ENCODE data around the gene CD6.

Gene CD6

DNA sequence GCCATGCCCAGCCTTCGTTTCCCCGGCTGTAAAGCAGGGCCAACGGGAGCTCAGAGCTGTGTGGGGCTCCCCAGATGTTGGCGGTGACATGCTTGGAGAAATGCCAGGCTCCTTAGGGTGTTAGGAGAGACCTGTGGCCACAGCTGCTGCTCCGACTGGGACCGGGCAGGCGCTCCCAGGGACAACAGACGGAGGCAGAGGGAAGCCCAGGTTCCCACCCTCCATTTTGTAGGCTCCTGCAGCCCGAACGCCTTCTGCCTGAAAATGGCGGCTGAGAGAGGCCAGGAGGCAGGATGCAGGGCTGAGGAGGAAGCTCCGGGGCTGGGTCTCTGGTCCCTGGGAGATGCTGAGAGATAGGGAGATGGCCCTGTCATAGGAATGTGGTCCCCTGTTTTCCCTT is 10.0 kb downstream of the CD6 start:
- H3K27me3 ChIP-seq (ENCODE audit: control insufficient read depth in 2 of 2, insufficient read depth in 2 of 2, low read length in 2 of 2), result no peaks in the 10 kb centered on the region
- H3K27ac ChIP-seq (ENCODE audit: low read depth in 2 of 2, low read length in 2 of 2), result no peak overlapping the region
- no peak overlapping the region for H3K9ac ChIP-seq (ENCODE audit: low read depth in 1 of 2, low read length in 2 of 2)
- no peaks in the 10 kb centered on the region for H3K9me3 ChIP-seq (ENCODE audit: control insufficient read depth in 2 of 2, low read length in 2 of 2)
- no peak overlapping the region for H3K4me3 ChIP-seq (ENCODE audit: low read length in 2 of 2)
- H3K4me1 ChIP-seq (ENCODE audit: control insufficient read depth in 2 of 2, insufficient read depth in 2 of 2, low read length in 2 of 2), result peaks cover 4 to 6% of the 10 kb centered on the region in 2 donors
- no peaks in the 10 kb centered on the region for H3K36me3 ChIP-seq (ENCODE audit: control insufficient read depth in 2 of 2, insufficient read depth in 2 of 2, low read length in 2 of 2)

- Histone ChIP-seq H3K27ac (ENCODE audit: low read depth in 2 of 2, low read length in 2 of 2) (no peak overlapping the region), H3K9ac (ENCODE audit: low read depth in 1 of 2, low read length in 2 of 2) (no peak overlapping the region), H3K4me3 (ENCODE audit: low read length in 2 of 2) (no peak overlapping the region), H3K27me3 (ENCODE audit: control insufficient read depth in 2 of 2, insufficient read depth in 2 of 2, low read length in 2 of 2) (no peaks in the 10 kb centered on the region), H3K4me1 (ENCODE audit: control insufficient read depth in 2 of 2, insufficient read depth in 2 of 2, low read length in 2 of 2) (peaks cover 4 to 6% of the 10 kb centered on the region in 2 donors), H3K9me3 (ENCODE audit: control insufficient read depth in 2 of 2, low read length in 2 of 2) (no peaks in the 10 kb centered on the region), H3K36me3 (ENCODE audit: control insufficient read depth in 2 of 2, insufficient read depth in 2 of 2, low read length in 2 of 2) (no peaks in the 10 kb centered on the region)
Measured at GRCh38 chr11:60982184-60982583, 10.7 kb downstream of the CD6 start.

DNA sequence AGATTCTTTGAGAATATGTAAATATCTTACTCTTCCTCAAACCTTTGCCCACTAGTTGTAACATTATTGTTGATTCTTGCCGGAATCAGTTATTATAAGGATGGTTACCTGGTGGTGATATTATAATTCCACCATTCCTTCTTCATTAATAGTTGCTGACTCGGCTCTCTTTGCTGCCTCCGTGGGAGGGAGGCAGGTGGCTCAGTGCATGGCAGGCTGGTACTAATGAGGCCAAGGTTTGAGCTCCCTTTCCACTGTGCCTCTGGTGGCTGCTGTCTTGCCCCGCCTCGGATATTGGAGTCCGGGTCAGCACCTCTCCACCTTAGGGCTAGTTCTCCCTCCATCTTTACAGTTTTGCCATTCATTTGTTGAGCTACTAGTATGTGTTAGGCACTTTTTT is 12.7 kb downstream of the CD6 start:
- Histone ChIP-seq H3K27me3 (ENCODE audit: control insufficient read depth in 2 of 2, insufficient read depth in 2 of 2, low read length in 2 of 2) (no peaks in the 10 kb centered on the region), H3K36me3 (ENCODE audit: control insufficient read depth in 2 of 2, insufficient read depth in 2 of 2, low read length in 2 of 2) (no peaks in the 10 kb centered on the region), H3K9ac (ENCODE audit: low read depth in 1 of 2, low read length in 2 of 2) (no peak overlapping the region), H3K4me1 (ENCODE audit: control insufficient read depth in 2 of 2, insufficient read depth in 2 of 2, low read length in 2 of 2) (peaks cover under 1 to 4% of the 10 kb centered on the region in 2 donors), H3K9me3 (ENCODE audit: control insufficient read depth in 2 of 2, low read length in 2 of 2) (no peaks in the 10 kb centered on the region), H3K4me3 (ENCODE audit: low read length in 2 of 2) (no peak overlapping the region), H3K27ac (ENCODE audit: low read depth in 2 of 2, low read length in 2 of 2) (no peak overlapping the region)

DNA sequence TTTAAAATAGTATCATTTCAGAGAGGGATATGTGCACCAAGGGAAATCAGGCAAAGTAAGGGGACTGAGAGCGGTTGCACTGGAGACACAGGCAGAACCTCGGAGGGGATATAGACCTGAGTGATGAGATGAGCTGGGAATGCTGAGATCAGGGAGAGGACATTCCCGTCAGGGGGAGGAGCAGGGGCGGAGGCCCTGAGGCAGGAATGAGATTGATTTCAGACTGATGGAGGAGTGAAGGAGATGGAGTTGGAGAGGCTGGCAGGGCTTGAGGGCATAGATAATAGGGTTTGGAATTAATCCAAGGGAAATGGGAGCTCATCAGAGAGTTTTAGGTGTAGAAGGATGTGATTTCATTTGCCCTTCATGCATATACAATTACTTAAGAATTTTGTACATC is 13.2 kb downstream of the CD6 start:
- H3K27ac ChIP-seq (ENCODE audit: low read depth in 2 of 2, low read length in 2 of 2), result no peak overlapping the region
- H3K9ac ChIP-seq (ENCODE audit: low read depth in 1 of 2, low read length in 2 of 2), result no peak overlapping the region
- H3K4me1 ChIP-seq (ENCODE audit: control insufficient read depth in 2 of 2, insufficient read depth in 2 of 2, low read length in 2 of 2), result peaks cover 0 to 3% of the 10 kb centered on the region in 2 donors

GRCh38 chr11:60985501-60985900 is 14.0 kb downstream of the CD6 start:
- H3K27ac ChIP-seq (ENCODE audit: low read depth in 2 of 2, low read length in 2 of 2), result peak overlapping the region in 1 of 2 donors; percentile 52
- no peak overlapping the region for H3K4me3 ChIP-seq (ENCODE audit: low read length in 2 of 2)
- H3K9me3 ChIP-seq (ENCODE audit: control insufficient read depth in 2 of 2, low read length in 2 of 2), result no peaks in the 10 kb centered on the region
- H3K27me3 ChIP-seq (ENCODE audit: control insufficient read depth in 2 of 2, insufficient read depth in 2 of 2, low read length in 2 of 2), result no peaks in the 10 kb centered on the region
- H3K36me3 ChIP-seq (ENCODE audit: control insufficient read depth in 2 of 2, insufficient read depth in 2 of 2, low read length in 2 of 2), result no peaks in the 10 kb centered on the region
- H3K9ac ChIP-seq (ENCODE audit: low read depth in 1 of 2, low read length in 2 of 2), result no peak overlapping the region
- H3K4me1 ChIP-seq (ENCODE audit: control insufficient read depth in 2 of 2, insufficient read depth in 2 of 2, low read length in 2 of 2), result no peaks in the 10 kb centered on the region

More for the DNA sequence above, 13.2 kb downstream of the CD6 start:
- Histone ChIP-seq H3K36me3 (ENCODE audit: control insufficient read depth in 2 of 2, insufficient read depth in 2 of 2, low read length in 2 of 2) (no peaks in the 10 kb centered on the region), H3K27me3 (ENCODE audit: control insufficient read depth in 2 of 2, insufficient read depth in 2 of 2, low read length in 2 of 2) (no peaks in the 10 kb centered on the region), H3K9me3 (ENCODE audit: control insufficient read depth in 2 of 2, low read length in 2 of 2) (no peaks in the 10 kb centered on the region), H3K4me3 (ENCODE audit: low read length in 2 of 2) (no peak overlapping the region)

DNA sequence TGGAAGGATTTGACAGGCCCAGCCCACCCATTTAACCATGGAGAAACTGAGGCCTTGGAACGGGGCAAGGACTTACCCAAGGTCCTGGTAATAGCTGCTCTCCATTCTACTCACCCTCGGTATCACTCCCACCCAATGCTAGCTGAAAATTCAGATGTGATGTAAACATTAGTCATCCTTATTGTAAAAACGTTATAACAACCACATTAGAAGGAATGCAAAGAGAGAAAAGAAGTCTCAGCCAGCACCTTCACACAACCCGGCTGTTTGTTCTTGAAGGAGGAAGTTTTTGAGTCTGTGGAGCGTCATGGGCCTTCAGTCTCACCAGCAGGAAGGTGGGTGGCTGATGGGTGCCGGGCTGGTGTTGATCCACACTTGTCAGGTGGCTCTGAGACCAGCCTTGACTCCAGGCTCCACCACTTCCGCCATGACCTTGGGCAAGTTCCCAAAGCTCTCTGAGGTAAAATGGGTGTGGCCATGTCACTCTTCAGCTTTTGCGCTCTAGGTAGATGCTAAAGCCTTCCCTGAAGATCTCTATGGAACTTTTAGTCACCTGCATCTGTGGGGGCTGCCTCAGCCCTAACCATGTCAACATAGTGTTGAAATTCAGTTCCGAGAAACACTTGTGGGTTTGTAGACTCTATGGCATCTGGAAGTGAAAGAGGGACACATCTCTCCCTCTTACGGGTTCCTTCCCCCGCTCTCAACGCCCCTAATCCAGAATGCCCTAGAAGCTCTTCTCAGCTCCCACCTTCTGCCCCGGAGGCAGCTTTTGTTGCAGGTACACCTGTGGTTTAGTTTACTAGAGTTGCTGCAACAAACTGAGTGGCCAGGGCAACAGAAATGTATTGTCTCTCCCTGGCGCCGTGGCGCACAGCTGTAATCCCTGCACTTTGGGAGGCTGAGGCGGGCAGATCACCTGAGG is 14.8 kb downstream of the CD6 start:
- H3K9me3 ChIP-seq (ENCODE audit: control insufficient read depth in 2 of 2, low read length in 2 of 2), result no peaks in the 10 kb centered on the region
- H3K27ac ChIP-seq (ENCODE audit: low read depth in 2 of 2, low read length in 2 of 2), result peak overlapping the region; percentile 46 to 52
- no peak overlapping the region for H3K9ac ChIP-seq (ENCODE audit: low read depth in 1 of 2, low read length in 2 of 2)
- H3K4me1 ChIP-seq (ENCODE audit: control insufficient read depth in 2 of 2, insufficient read depth in 2 of 2, low read length in 2 of 2), result no peaks in the 10 kb centered on the region
- H3K4me3 ChIP-seq (ENCODE audit: low read length in 2 of 2), result no peak overlapping the region
- no peaks in the 10 kb centered on the region for H3K36me3 ChIP-seq (ENCODE audit: control insufficient read depth in 2 of 2, insufficient read depth in 2 of 2, low read length in 2 of 2)
- no peaks in the 10 kb centered on the region for H3K27me3 ChIP-seq (ENCODE audit: control insufficient read depth in 2 of 2, insufficient read depth in 2 of 2, low read length in 2 of 2)

DNA sequence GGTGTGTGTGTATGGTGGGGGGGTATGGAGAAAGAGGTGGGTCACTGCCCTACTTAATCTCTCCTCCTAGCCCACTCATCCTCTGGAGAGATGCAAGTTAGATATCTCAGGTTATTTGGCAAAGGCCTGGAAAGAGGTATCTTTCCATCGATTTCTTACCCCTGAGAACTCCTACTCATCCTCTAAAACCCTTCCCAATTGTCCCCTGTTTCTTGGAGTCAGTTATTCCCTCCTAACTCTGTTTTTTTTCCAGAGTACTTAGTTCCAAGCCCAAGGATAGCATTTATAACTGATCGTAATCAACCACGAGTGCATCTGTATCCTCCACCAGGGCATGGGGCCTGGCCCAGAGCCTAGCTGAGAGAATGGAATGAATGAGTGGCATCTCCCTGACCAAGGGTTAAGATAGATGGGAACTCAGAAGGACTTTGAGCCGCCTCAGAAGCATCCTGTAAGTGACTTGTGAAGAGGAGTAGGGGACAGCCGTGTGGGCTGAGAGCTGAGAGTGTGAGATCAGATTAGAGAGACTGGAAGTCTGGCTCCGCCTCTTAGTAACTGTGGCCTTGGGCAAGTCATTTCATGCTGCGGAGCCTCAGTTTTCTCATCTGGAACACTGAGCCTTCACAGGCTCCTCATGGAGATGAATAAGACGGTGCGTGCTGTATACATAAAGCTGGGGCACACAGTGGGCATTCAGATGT is 16.2 kb downstream of the CD6 start:
- Histone ChIP-seq H3K4me1 (ENCODE audit: control insufficient read depth in 2 of 2, insufficient read depth in 2 of 2, low read length in 2 of 2) (no peaks in the 10 kb centered on the region), H3K27ac (ENCODE audit: low read depth in 2 of 2, low read length in 2 of 2) (no peak overlapping the region), H3K27me3 (ENCODE audit: control insufficient read depth in 2 of 2, insufficient read depth in 2 of 2, low read length in 2 of 2) (no peaks in the 10 kb centered on the region), H3K9me3 (ENCODE audit: control insufficient read depth in 2 of 2, low read length in 2 of 2) (no peaks in the 10 kb centered on the region), H3K4me3 (ENCODE audit: low read length in 2 of 2) (no peak overlapping the region), H3K36me3 (ENCODE audit: control insufficient read depth in 2 of 2, insufficient read depth in 2 of 2, low read length in 2 of 2) (no peaks in the 10 kb centered on the region), H3K9ac (ENCODE audit: low read depth in 1 of 2, low read length in 2 of 2) (no peak overlapping the region)

GRCh38 chr11:60988658-60989057 is 17.2 kb downstream of the CD6 start:
- H3K9me3 ChIP-seq (ENCODE audit: control insufficient read depth in 2 of 2, low read length in 2 of 2), result no peaks in the 10 kb centered on the region
- H3K27me3 ChIP-seq (ENCODE audit: control insufficient read depth in 2 of 2, insufficient read depth in 2 of 2, low read length in 2 of 2), result no peaks in the 10 kb centered on the region
- no peaks in the 10 kb centered on the region for H3K36me3 ChIP-seq (ENCODE audit: control insufficient read depth in 2 of 2, insufficient read depth in 2 of 2, low read length in 2 of 2)
- H3K9ac ChIP-seq (ENCODE audit: low read depth in 1 of 2, low read length in 2 of 2), result no peak overlapping the region
- no peaks in the 10 kb centered on the region for H3K4me1 ChIP-seq (ENCODE audit: control insufficient read depth in 2 of 2, insufficient read depth in 2 of 2, low read length in 2 of 2)
- no peak overlapping the region for H3K4me3 ChIP-seq (ENCODE audit: low read length in 2 of 2)
- no peak overlapping the region for H3K27ac ChIP-seq (ENCODE audit: low read depth in 2 of 2, low read length in 2 of 2)

GRCh38 chr11:60989093-60989650 is 17.7 kb downstream of the CD6 start:
- no peak overlapping the region for H3K4me3 ChIP-seq (ENCODE audit: low read length in 2 of 2)
- no peaks in the 10 kb centered on the region for H3K4me1 ChIP-seq (ENCODE audit: control insufficient read depth in 2 of 2, insufficient read depth in 2 of 2, low read length in 2 of 2)
- no peak overlapping the region for H3K9ac ChIP-seq (ENCODE audit: low read depth in 1 of 2, low read length in 2 of 2)
- no peaks in the 10 kb centered on the region for H3K36me3 ChIP-seq (ENCODE audit: control insufficient read depth in 2 of 2, insufficient read depth in 2 of 2, low read length in 2 of 2)
- no peaks in the 10 kb centered on the region for H3K9me3 ChIP-seq (ENCODE audit: control insufficient read depth in 2 of 2, low read length in 2 of 2)
- H3K27ac ChIP-seq (ENCODE audit: low read depth in 2 of 2, low read length in 2 of 2), result no peak overlapping the region
- no peaks in the 10 kb centered on the region for H3K27me3 ChIP-seq (ENCODE audit: control insufficient read depth in 2 of 2, insufficient read depth in 2 of 2, low read length in 2 of 2)

DNA sequence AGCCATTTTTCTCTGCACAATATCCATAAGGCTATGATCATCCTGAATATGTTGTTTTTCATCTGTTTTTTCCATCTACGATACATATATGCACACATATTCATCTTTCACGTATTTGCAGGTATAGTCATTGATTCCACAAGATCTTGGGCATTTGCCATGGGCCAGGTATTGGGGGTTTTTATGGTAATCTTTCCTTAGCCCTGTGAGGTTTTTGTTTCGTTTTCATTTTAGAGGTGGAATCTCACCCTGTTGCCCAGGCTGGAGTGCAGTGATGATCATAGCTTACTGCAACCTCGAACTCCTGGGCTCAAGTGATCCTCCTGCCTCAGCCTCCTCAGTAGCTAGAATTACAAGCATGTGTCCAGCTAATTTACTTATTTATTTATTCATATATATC is 20.0 kb downstream of the CD6 start:
- Histone ChIP-seq H3K9me3 (ENCODE audit: control insufficient read depth in 2 of 2, low read length in 2 of 2) (no peaks in the 10 kb centered on the region), H3K27me3 (ENCODE audit: control insufficient read depth in 2 of 2, insufficient read depth in 2 of 2, low read length in 2 of 2) (no peaks in the 10 kb centered on the region), H3K4me1 (ENCODE audit: control insufficient read depth in 2 of 2, insufficient read depth in 2 of 2, low read length in 2 of 2) (peaks cover 5 to 7% of the 10 kb centered on the region in 2 donors), H3K9ac (ENCODE audit: low read depth in 1 of 2, low read length in 2 of 2) (no peak overlapping the region), H3K4me3 (ENCODE audit: low read length in 2 of 2) (no peak overlapping the region), H3K36me3 (ENCODE audit: control insufficient read depth in 2 of 2, insufficient read depth in 2 of 2, low read length in 2 of 2) (no peaks in the 10 kb centered on the region), H3K27ac (ENCODE audit: low read depth in 2 of 2, low read length in 2 of 2) (no peak overlapping the region)

Measured in mucosa of rectum (tissue), 2 donors.